Measurements from ENCODE around the gene BTBD8. TPM values are rescaled to one million over a fixed set of nuclear protein-coding genes. Genes with fewer than 3 reads are reported as not detected.

Gene BTBD8
- total and polyA plus RNA-seq, 10 donors, result 0.52 to 6.9 (median 3.9) TPM

GRCh38 chr1:92192246-92192645 lies 112.1 kb downstream of the BTBD8 start:
- WGBS, 5 donors, result 87 to 93% (median 89%) methylated on average over 8 to 9 of the region's 9 CpGs
- DNase-seq, result no peak

GRCh38 chr1:92194511-92194910 lies 114.4 kb downstream of the BTBD8 start:
- Histone ChIP-seq H3K36me3 (no peaks in the 10 kb centered on the region), H3K4me1 (no peaks in the 10 kb centered on the region), H3K27me3 (replicated peaks in 1 of 7) (no peaks in the 10 kb centered on the region), H3K27ac (no peak overlapping the region), H3K4me3 (no peak overlapping the region), H3K9me3 (no peaks in the 10 kb centered on the region)
- no peak for TF ChIP-seq POLR2AphosphoS5 (IDR thresholded peaks at IDR 0.05)
- no peak for TF ChIP-seq POLR2A (IDR thresholded peaks at IDR 0.05)
- TF ChIP-seq CTCF (IDR thresholded peaks at IDR 0.05 in 8 of 11, conservative IDR thresholded peaks at IDR 0.05 in 3 of 11), result no peak
- no peak for DNase-seq
- intact Hi-C loops (cut with DNase I; ENCODE audit: low total_unique reads), result no loop called here
- WGBS, 5 donors, result 63 to 90% (median 75%) methylated on average over 1 of the region's 1 CpG

More at GRCh38 chr1:92192246-92192645, 112.1 kb downstream of the BTBD8 start:
- H3K4me3 ChIP-seq, result no peak overlapping the region
- H3K27me3 ChIP-seq (replicated peaks in 1 of 7), result no peaks in the 10 kb centered on the region
- H3K36me3 ChIP-seq, result no peaks in the 10 kb centered on the region
- TF ChIP-seq CTCF (IDR thresholded peaks at IDR 0.05 in 8 of 11, conservative IDR thresholded peaks at IDR 0.05 in 3 of 11) (no peak), POLR2AphosphoS5 (IDR thresholded peaks at IDR 0.05) (no peak), POLR2A (IDR thresholded peaks at IDR 0.05) (no peak)
- H3K9me3 ChIP-seq, result no peaks in the 10 kb centered on the region
- H3K27ac ChIP-seq, result no peak overlapping the region
- no peaks in the 10 kb centered on the region for H3K4me1 ChIP-seq
- intact Hi-C loops (cut with DNase I; ENCODE audit: low total_unique reads), result no loop called here

GRCh38 chr1:92201973-92202372 lies 121.8 kb downstream of the BTBD8 start:
- Histone ChIP-seq H3K4me1 (no peaks in the 10 kb centered on the region), H3K4me3 (no peak overlapping the region), H3K9me3 (peaks cover 0 to 10% (median 5%) of the 10 kb centered on the region in 8 donors), H3K36me3 (no peaks in the 10 kb centered on the region), H3K27me3 (replicated peaks in 1 of 7) (no peaks in the 10 kb centered on the region), H3K27ac (no peak overlapping the region)
- intact Hi-C loops (cut with DNase I; ENCODE audit: low total_unique reads), result no loop called here
- no peak for DNase-seq
- WGBS, 5 donors, result 66 to 80% (median 73%) methylated on average over 5 of the region's 5 CpGs
- TF ChIP-seq POLR2AphosphoS5 (IDR thresholded peaks at IDR 0.05) (no peak), POLR2A (IDR thresholded peaks at IDR 0.05) (no peak), CTCF (IDR thresholded peaks at IDR 0.05 in 8 of 11, conservative IDR thresholded peaks at IDR 0.05 in 3 of 11) (no peak)

GRCh38 chr1:92203105-92203504 lies 123.0 kb downstream of the BTBD8 start:
- Histone ChIP-seq H3K36me3 (no peaks in the 10 kb centered on the region), H3K27me3 (replicated peaks in 1 of 7) (no peaks in the 10 kb centered on the region), H3K27ac (no peak overlapping the region), H3K4me1 (no peaks in the 10 kb centered on the region), H3K4me3 (no peak overlapping the region), H3K9me3 (peaks cover 0 to 14% (median 5%) of the 10 kb centered on the region in 8 donors)
- intact Hi-C loops (cut with DNase I; ENCODE audit: low total_unique reads), result no loop called here
- TF ChIP-seq CTCF (IDR thresholded peaks at IDR 0.05 in 8 of 11, conservative IDR thresholded peaks at IDR 0.05 in 3 of 11), result no peak
- TF ChIP-seq POLR2AphosphoS5 (IDR thresholded peaks at IDR 0.05), result no peak
- no peak for TF ChIP-seq POLR2A (IDR thresholded peaks at IDR 0.05)
- no peak for DNase-seq

Measured in spleen (tissue), 11 donors.